HepG2 (cell line): Measurements from ENCODE around the gene SEMA3F. TPM values are rescaled to one million over a fixed set of nuclear protein-coding genes. Genes with fewer than 3 reads are reported as not detected.

ENCODE experiments used
- CENPBD1 ChIP-seq: sonication (generic); formaldehyde crosslinking; IDR thresholded peaks from 2 replicates; pipeline ENCODE4 v1.8.0; 2022; ENCODE audit warnings: missing genetic modification reagents, low read depth, mild to moderate bottlenecking, borderline replicate concordance
- FOXP1 ChIP-seq, 2 experiments: fragments of 450-650 bp in 1 of 2; IDR thresholded peaks; 2 replicates each; pipeline ENCODE4 v1.6.1; 2017 to 2018; ENCODE audit warnings: antibody characterized with exemption in 1 of 2
- GATAD1 ChIP-seq: IDR thresholded peaks from 2 replicates; pipeline ENCODE4 v1.6.1; 2016; ENCODE audit warnings: missing genetic modification reagents, missing compliant biosample characterization
- GFI1 ChIP-seq: sonication (generic); formaldehyde crosslinking; IDR thresholded peaks from 2 replicates; pipeline ENCODE4 v1.5.0; 2020; ENCODE audit warnings: missing genetic modification reagents, mild to moderate bottlenecking, borderline replicate concordance
- HNRNPUL1 ChIP-seq: fragments of 200-400 bp; formaldehyde crosslinking; IDR thresholded peaks from 2 replicates; pipeline ENCODE4 v1.6.1; 2017; ENCODE audit warnings: low read depth, mild to moderate bottlenecking, low read length, moderate library complexity
- KDM5B ChIP-seq: sonication (generic); formaldehyde crosslinking; IDR thresholded peaks from 2 replicates; pipeline ENCODE4 v1.4.0; 2020; ENCODE audit warnings: missing genetic modification reagents, mild to moderate bottlenecking, borderline replicate concordance
- KLF13 ChIP-seq: sonication (generic); formaldehyde crosslinking; IDR thresholded peaks from 2 replicates; pipeline ENCODE4 v1.4.0; 2020; ENCODE audit warnings: mild to moderate bottlenecking, missing genetic modification reagents
- NR0B2 ChIP-seq: sonication (generic); formaldehyde crosslinking; IDR thresholded peaks from 2 replicates; pipeline ENCODE4 v1.4.0; 2020; ENCODE audit warnings: mild to moderate bottlenecking, missing genetic modification reagents
- SNRNP70 ChIP-seq: fragments of 200-400 bp; formaldehyde crosslinking; IDR thresholded peaks from 2 replicates; pipeline ENCODE4 v1.6.1; 2017; ENCODE audit warnings: mild to moderate bottlenecking, low read depth, low read length, moderate library complexity
- SSRP1 ChIP-seq: IDR thresholded peaks from 2 replicates; pipeline ENCODE4 v1.6.1; 2016; ENCODE audit warnings: control low read depth
- TERF1 ChIP-seq: sonication (generic); formaldehyde crosslinking; IDR thresholded peaks from 2 replicates; pipeline ENCODE4 v1.8.0; 2022; ENCODE audit warnings: mild to moderate bottlenecking, missing genetic modification reagents, moderate library complexity
- ZBTB7A ChIP-seq: sonication (generic); formaldehyde crosslinking; IDR thresholded peaks from 2 replicates; pipeline ENCODE4 v1.8.0; 2022; ENCODE audit warnings: mild to moderate bottlenecking, missing genetic modification reagents
- ZKSCAN5 ChIP-seq: sonication (generic); formaldehyde crosslinking; IDR thresholded peaks from 2 replicates; pipeline ENCODE4 v1.5.1; 2020; ENCODE audit warnings: mild to moderate bottlenecking, missing genetic modification reagents
- ZMYM2 ChIP-seq: sonication (generic); formaldehyde crosslinking; IDR thresholded peaks from 2 replicates; pipeline ENCODE4 v1.8.0; 2022; ENCODE audit warnings: mild to moderate bottlenecking, missing genetic modification reagents
- ZNF225 ChIP-seq: sonication (generic); formaldehyde crosslinking; IDR thresholded peaks from 2 replicates; pipeline ENCODE4 v1.4.0; 2020; ENCODE audit warnings: mild to moderate bottlenecking, missing genetic modification reagents
- ZNF30 ChIP-seq: sonication (generic); formaldehyde crosslinking; IDR thresholded peaks from 2 replicates; pipeline ENCODE4 v1.5.0; 2020; ENCODE audit warnings: mild to moderate bottlenecking, missing genetic modification reagents
- ZNF337 ChIP-seq: sonication (generic); formaldehyde crosslinking; IDR thresholded peaks from 2 replicates; pipeline ENCODE4 v1.5.1; 2020; ENCODE audit warnings: missing genetic modification reagents, low read depth, mild to moderate bottlenecking, borderline replicate concordance
- ZNF34 ChIP-seq: sonication (generic); formaldehyde crosslinking; IDR thresholded peaks from 2 replicates; pipeline ENCODE4 v1.4.0; 2020; ENCODE audit warnings: mild to moderate bottlenecking, missing genetic modification reagents, borderline replicate concordance
- ZNF367 ChIP-seq: sonication (generic); formaldehyde crosslinking; IDR thresholded peaks from 2 replicates; pipeline ENCODE4 v1.4.0; 2020; ENCODE audit warnings: missing genetic modification reagents, borderline replicate concordance
- ZNF576 ChIP-seq: sonication (generic); formaldehyde crosslinking; IDR thresholded peaks from 2 replicates; pipeline ENCODE4 v1.4.0; 2020; ENCODE audit warnings: mild to moderate bottlenecking, missing genetic modification reagents
- ZNF670 ChIP-seq: sonication (generic); formaldehyde crosslinking; IDR thresholded peaks from 2 replicates; pipeline ENCODE4 v1.8.0; 2022; ENCODE audit warnings: mild to moderate bottlenecking, missing genetic modification reagents, borderline replicate concordance
- ZNF83 ChIP-seq: sonication (generic); formaldehyde crosslinking; IDR thresholded peaks from 2 replicates; pipeline ENCODE4 v1.4.0; 2020; ENCODE audit warnings: missing genetic modification reagents, mild to moderate bottlenecking, borderline replicate concordance
- ZSCAN30 ChIP-seq: sonication (generic); formaldehyde crosslinking; IDR thresholded peaks from 2 replicates; pipeline ENCODE4 v1.5.0; 2020; ENCODE audit warnings: mild to moderate bottlenecking, missing genetic modification reagents
- polyA plus RNA-seq, 8 experiments: library from polyadenylated mRNA; depleted of rRNA in 3 of 8; stranded (reverse) in 7 of 8; unstranded in 1 of 8; fragments of >200 nt; fragmentation: Illumina TruSeq in 4 of 8; extraction: Trizol in 4 of 8; gene quantifications; 2 replicates each; pipeline versions ENCODE4 v1.2.1 to v1.2.3, GENCODE V29; 2011 to 2016; ENCODE audit warnings: low read depth in 4 of 8, missing spikeins in 1 of 8, mixed read lengths in 1 of 8; ENCODE audit not compliant: insufficient read depth in 1 of 8
- total RNA-seq, 5 experiments: library from RNA; depleted of rRNA; stranded (reverse); fragments of >200 nt; fragmentation: Illumina TruSeq; extraction: Trizol; gene quantifications; 2 replicates each; pipeline ENCODE4 v1.2.3, GENCODE V29; 2016; ENCODE audit warnings: low read depth in 1 of 5
- TF ChIP-seq, protein P1 (sequence below): sonication (generic); formaldehyde crosslinking; IDR thresholded peaks from 2 replicates; pipeline ENCODE4 v1.4.0; 2020; ENCODE audit warnings: mild to moderate bottlenecking, missing genetic modification reagents, borderline replicate concordance

SEMA3F gene
- total and polyA plus RNA-seq, 2 of the 13 experiments (the other 11 are each of a cell fraction or from before 2014, with no cell fraction given), result 7.6 to 17.2 TPM

DNA sequence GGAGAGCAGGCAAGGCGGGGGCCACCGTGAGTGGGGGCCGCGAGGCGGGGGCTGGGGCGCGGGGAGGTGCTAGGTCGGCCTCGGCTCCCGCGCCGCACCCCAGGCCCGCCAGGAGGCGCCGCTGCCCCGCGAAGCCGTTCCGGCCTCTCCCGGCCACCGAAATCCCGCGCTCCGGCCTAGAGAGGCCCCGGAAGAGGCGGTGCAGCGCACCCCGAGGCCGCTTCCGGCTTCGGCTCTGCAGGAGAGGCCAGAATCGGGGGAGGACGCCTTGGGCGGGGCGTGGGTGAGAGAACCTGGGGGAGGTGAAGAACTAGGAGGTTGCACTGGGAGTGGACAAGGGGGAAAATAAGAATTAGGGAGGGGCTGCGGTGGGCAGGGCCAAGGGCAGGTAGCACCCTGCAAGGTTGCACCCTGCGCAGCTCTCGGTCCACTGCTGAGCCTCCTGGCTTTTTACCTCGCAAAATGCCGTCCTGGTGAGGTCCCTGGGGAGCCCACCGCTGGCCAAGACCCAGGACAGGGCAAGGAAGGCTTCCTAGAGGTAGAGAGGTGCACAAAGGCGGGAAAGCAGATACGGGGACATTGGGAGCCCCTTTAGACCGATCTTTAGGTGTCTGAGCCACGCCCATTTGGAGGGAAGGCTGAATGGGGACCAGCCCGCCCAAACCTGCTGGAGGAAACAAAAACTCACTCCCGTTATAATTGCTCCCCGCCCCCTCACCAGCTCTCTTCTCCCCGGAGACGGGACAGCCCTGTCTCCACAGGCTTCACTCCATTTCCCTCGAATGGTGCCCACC is 72.5 kb downstream of the SEMA3F start (continued):
- TF ChIP-seq TERF1 (CRISPR knock-in tag), result no peak
- TF ChIP-seq ZNF225, result 0 out of 2 replicates have a peak, but pooled peaks have one; percentile 47
- no peak for TF ChIP-seq ZNF670 (CRISPR knock-in tag)
- no peak for TF ChIP-seq FOXP1 (IDR thresholded peaks at IDR 0.05)
- TF ChIP-seq FOXP1 (CRISPR knock-in tag; IDR thresholded peaks at IDR 0.05), result 0 out of 2 replicates have a peak, but pooled peaks have one; percentile 38
- TF ChIP-seq HNRNPUL1, result no peak
- TF ChIP-seq KDM5B (CRISPR knock-in tag), result peak; percentile 43; the same call in 1 of the 2 replicates
- no peak for TF ChIP-seq SSRP1 (CRISPR knock-in tag)
- peak; percentile 91 for TF ChIP-seq GATAD1
- 0 out of 2 replicates have a peak, but pooled peaks have one; percentile 39 for TF ChIP-seq ZSCAN30 (CRISPR knock-in tag)
- peak; percentile 68; the same call in 1 of the 2 replicates for TF ChIP-seq GFI1 (CRISPR knock-in tag)
- TF ChIP-seq CENPBD1 (CRISPR knock-in tag), result no peak
- no peak for TF ChIP-seq ZNF337 (CRISPR knock-in tag)
- no peak for TF ChIP-seq ZNF576 (CRISPR knock-in tag)
- no peak for TF ChIP-seq ZNF367
- 0 out of 2 replicates have a peak, but pooled peaks have one; percentile 22 for TF ChIP-seq KLF13 (CRISPR knock-in tag)
- no peak for TF ChIP-seq ZNF83 (CRISPR knock-in tag)
- TF ChIP-seq, protein P1, sequence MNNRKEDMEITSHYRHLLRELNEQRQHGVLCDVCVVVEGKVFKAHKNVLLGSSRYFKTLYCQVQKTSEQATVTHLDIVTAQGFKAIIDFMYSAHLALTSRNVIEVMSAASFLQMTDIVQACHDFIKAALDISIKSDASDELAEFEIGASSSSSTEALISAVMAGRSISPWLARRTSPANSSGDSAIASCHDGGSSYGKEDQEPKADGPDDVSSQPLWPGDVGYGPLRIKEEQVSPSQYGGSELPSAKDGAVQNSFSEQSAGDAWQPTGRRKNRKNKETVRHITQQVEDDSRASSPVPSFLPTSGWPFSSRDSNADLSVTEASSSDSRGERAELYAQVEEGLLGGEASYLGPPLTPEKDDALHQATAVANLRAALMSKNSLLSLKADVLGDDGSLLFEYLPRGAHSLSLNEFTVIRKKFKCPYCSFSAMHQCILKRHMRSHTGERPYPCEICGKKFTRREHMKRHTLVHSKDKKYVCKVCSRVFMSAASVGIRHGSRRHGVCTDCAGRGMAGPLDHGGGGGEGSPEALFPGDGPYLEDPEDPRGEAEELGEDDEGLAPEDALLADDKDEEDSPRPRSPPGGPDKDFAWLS (CRISPR knock-in tag), result 0 out of 2 replicates have a peak, but pooled peaks have one; percentile 35
- TF ChIP-seq NR0B2 (CRISPR knock-in tag), result no peak
- TF ChIP-seq ZMYM2, result no peak
- no peak for TF ChIP-seq ZNF34 (CRISPR knock-in tag)
- TF ChIP-seq ZBTB7A (CRISPR knock-in tag), result no peak
- TF ChIP-seq SNRNP70, result no peak
- TF ChIP-seq ZNF30 (CRISPR knock-in tag), result no peak
- TF ChIP-seq ZKSCAN5 (CRISPR knock-in tag), result no peak
